H9 (cell line): ENCODE measurements around the gene GRIN3B. TPM values are rescaled to one million over a fixed set of nuclear protein-coding genes. Genes with fewer than 3 reads are reported as not detected.

Source experiments
- DNase-seq: peaks from one replicate; pipeline ENCODE4 v3.0.0-alpha.2; 2017
- H2AFZ ChIP-seq: one replicate; pipeline ENCODE4 v1.6.1; 2013; ENCODE audit warnings: mild to moderate bottlenecking, low read length, control low read depth, moderate library complexity
- H2AK5ac ChIP-seq: 2 replicates; pipeline ENCODE4 v1.6.1; 2013; ENCODE audit warnings: low read length, control low read depth, mixed read lengths; ENCODE audit not compliant: insufficient read length
- H2BK120ac ChIP-seq: one replicate; pipeline ENCODE4 v1.6.1; 2013; ENCODE audit warnings: low read depth, mild to moderate bottlenecking, low read length, control low read depth, inconsistent platforms; ENCODE audit not compliant: poor library complexity, severe bottlenecking
- H2BK12ac ChIP-seq: 2 replicates; pipeline ENCODE4 v1.6.1; 2013; ENCODE audit warnings: low read length, control low read depth, mixed read lengths, low read depth; ENCODE audit not compliant: insufficient read length
- H2BK15ac ChIP-seq: 2 replicates; pipeline ENCODE4 v1.6.1; 2013; ENCODE audit warnings: low read depth, low read length, control low read depth
- H2BK20ac ChIP-seq: one replicate; pipeline ENCODE4 v1.6.1; 2013; ENCODE audit warnings: low read depth, mild to moderate bottlenecking, low read length, control low read depth, inconsistent platforms; ENCODE audit not compliant: poor library complexity, severe bottlenecking
- H2BK5ac ChIP-seq: 2 replicates; pipeline ENCODE4 v1.6.1; 2013; ENCODE audit warnings: low read length, control low read depth, mixed read lengths; ENCODE audit not compliant: insufficient read length
- H3K14ac ChIP-seq: 2 replicates; pipeline ENCODE4 v1.6.1; 2013; ENCODE audit warnings: low read length, control low read depth; ENCODE audit not compliant: insufficient read depth
- H3K18ac ChIP-seq: 2 replicates; pipeline ENCODE4 v1.6.1; 2013; ENCODE audit warnings: low read depth, mild to moderate bottlenecking, mixed read lengths, low read length, control low read depth; ENCODE audit not compliant: insufficient read length
- H3K23ac ChIP-seq: 2 replicates; pipeline ENCODE4 v1.6.1; 2013; ENCODE audit warnings: low read length, control low read depth, mixed read lengths, low read depth; ENCODE audit not compliant: insufficient read length
- H3K23me2 ChIP-seq: 2 replicates; pipeline ENCODE4 v1.6.1; 2013; ENCODE audit warnings: low read depth, mild to moderate bottlenecking, mixed read lengths, low read length, control low read depth; ENCODE audit not compliant: insufficient read length, poor library complexity, severe bottlenecking
- H3K27ac ChIP-seq: 2 replicates; pipeline ENCODE4 v1.5.1; 2013; ENCODE audit warnings: low read length, control low read depth, mixed read lengths, low read depth; ENCODE audit not compliant: insufficient read length
- H3K27me3 ChIP-seq: 2 replicates; pipeline ENCODE4 v1.6.1; 2013; ENCODE audit warnings: low read length, control low read depth, inconsistent platforms; ENCODE audit not compliant: insufficient read depth
- H3K4ac ChIP-seq: 2 replicates; pipeline ENCODE4 v1.6.1; 2013; ENCODE audit warnings: low read depth, mild to moderate bottlenecking, control low read depth, inconsistent platforms, low read length, moderate library complexity
- H3K4me1 ChIP-seq: 2 replicates; pipeline ENCODE4 v1.6.1; 2013; ENCODE audit warnings: low read length, control low read depth, inconsistent platforms; ENCODE audit not compliant: insufficient read depth
- H3K4me2 ChIP-seq: 2 replicates; pipeline ENCODE4 v1.6.1; 2013; ENCODE audit warnings: low read length, control low read depth, mixed read lengths; ENCODE audit not compliant: insufficient read length, insufficient read depth
- H3K56ac ChIP-seq: 2 replicates; pipeline ENCODE4 v1.6.1; 2013; ENCODE audit warnings: low read depth, mild to moderate bottlenecking, mixed read lengths, low read length, control low read depth; ENCODE audit not compliant: insufficient read length
- H3K79me1 ChIP-seq: 2 replicates; pipeline ENCODE4 v1.6.1; 2013; ENCODE audit warnings: low read depth, mild to moderate bottlenecking, moderate library complexity, low read length, control low read depth, inconsistent platforms; ENCODE audit not compliant: insufficient read depth, poor library complexity, severe bottlenecking
- H3K79me2 ChIP-seq: 2 replicates; pipeline ENCODE4 v1.6.1; 2013; ENCODE audit warnings: low read length, control low read depth, inconsistent platforms; ENCODE audit not compliant: insufficient read depth
- H3K9ac ChIP-seq: 2 replicates; pipeline ENCODE4 v1.6.1; 2013; ENCODE audit warnings: low read length, control low read depth, mixed read lengths; ENCODE audit not compliant: insufficient read length; ENCODE audit errors: extremely low read depth
- H3K9me3 ChIP-seq: one replicate; pipeline ENCODE4 v1.6.1; 2013; ENCODE audit warnings: low read depth, low read length, inconsistent platforms; ENCODE audit not compliant: control insufficient read depth
- H3T11ph ChIP-seq: one replicate; pipeline ENCODE4 v1.6.1; 2013; ENCODE audit warnings: mild to moderate bottlenecking, low read length, control low read depth, inconsistent platforms
- H4K20me1 ChIP-seq: one replicate; pipeline ENCODE4 v1.6.1; 2013; ENCODE audit not compliant: control insufficient read depth, insufficient read length, insufficient read depth
- H4K5ac ChIP-seq: 2 replicates; pipeline ENCODE4 v1.6.1; 2013; ENCODE audit warnings: low read depth, mild to moderate bottlenecking, mixed read lengths, low read length, control low read depth; ENCODE audit not compliant: insufficient read length
- H4K8ac ChIP-seq: replicated peaks from 2 replicates; pipeline ENCODE4 v1.6.1; 2013; ENCODE audit warnings: low read length, control low read depth, mixed read lengths, low read depth; ENCODE audit not compliant: insufficient read length
- H4K91ac ChIP-seq: 2 replicates; pipeline ENCODE4 v1.6.1; 2013; ENCODE audit warnings: low read depth, mild to moderate bottlenecking, moderate library complexity, mixed read lengths, low read length, control low read depth; ENCODE audit not compliant: insufficient read length
- H3K27ac Mint-ChIP-seq, 3 experiments: 2 replicates in 2 of 3; 3 replicates in 1 of 3; pipeline ENCODE4 v1.8.0; 2020 to 2021; ENCODE audit warnings: mixed read lengths in 3 of 3, mild to moderate bottlenecking in 1 of 3, moderate library complexity in 1 of 3
- H3K27me3 Mint-ChIP-seq: 2 replicates; pipeline ENCODE4 v1.8.0; 2021; ENCODE audit warnings: low read depth, mild to moderate bottlenecking, moderate library complexity, mixed read lengths
- H3K36me3 Mint-ChIP-seq, 3 experiments: 2 replicates in 2 of 3; 3 replicates in 1 of 3; pipeline ENCODE4 v1.8.0; 2020 to 2021; ENCODE audit warnings: low read depth in 3 of 3, mixed read lengths in 3 of 3; ENCODE audit not compliant: insufficient read depth in 1 of 3
- H3K4me1 Mint-ChIP-seq, 2 experiments: 2 replicates each; pipeline ENCODE4 v1.8.0; 2020; ENCODE audit warnings: mixed read lengths in 2 of 2
- H3K4me3 Mint-ChIP-seq, 2 experiments: 2 replicates in 1 of 2; 3 replicates in 1 of 2; pipeline ENCODE4 v1.8.0; 2020 to 2021; ENCODE audit warnings: mild to moderate bottlenecking in 2 of 2, mixed read lengths in 2 of 2, moderate library complexity in 1 of 2
- H3K9me3 Mint-ChIP-seq, 2 experiments: 2 replicates in 1 of 2; 3 replicates in 1 of 2; pipeline ENCODE4 v1.8.0; 2020; ENCODE audit warnings: mild to moderate bottlenecking in 2 of 2, mixed read lengths in 2 of 2, moderate library complexity in 1 of 2
- CTCF ChIP-seq: fragments of 200-600 bp; sonication (generic); conservative IDR thresholded peaks from 3 replicates; pipeline ENCODE4 v1.8.0; 2021; ENCODE audit warnings: antibody characterized with exemption, mild to moderate bottlenecking
- WGBS: extraction: QIAGEN DNeasy Blood & Tissue Kit; methylation state at CpG from one replicate; pipeline ENCODE4 v1.1.7; 2013; ENCODE audit warnings: missing lambda C conversion rate, low lambda C conversion rate, mixed read lengths; ENCODE audit not compliant: insufficient read length; ENCODE audit errors: extremely low coverage; 5-methylcytosine and 5-hydroxymethylcytosine counted together
- total RNA-seq: library from RNA; stranded (reverse); gene quantifications from 2 replicates; pipeline ENCODE4 v1.2.1, GENCODE V29; 2021

The GRIN3B gene
- total RNA-seq, 1 experiment from 2014 or later, result 1.0 TPM

DNA sequence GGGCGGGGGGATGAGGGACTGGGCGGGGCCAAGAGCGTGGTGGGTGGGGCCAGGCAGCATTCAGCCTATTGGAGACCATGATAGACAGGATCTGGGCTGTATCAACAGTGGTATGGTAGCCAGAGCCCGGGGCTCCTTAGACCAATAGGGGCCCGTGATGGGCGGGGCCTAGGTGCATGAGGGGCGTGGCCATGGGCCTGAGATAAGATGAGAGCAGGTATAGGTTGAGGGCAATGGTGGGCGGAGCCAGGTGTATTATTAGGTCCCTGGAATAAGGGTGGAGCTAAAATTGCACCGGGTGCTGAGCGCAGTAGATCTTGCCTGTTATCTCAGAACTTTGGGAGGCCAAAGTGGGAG lies 45.0 kb downstream of the GRIN3B start:
- Mint-ChIP-seq H3K27ac (no peak overlapping the region), H3K4me1 (peaks cover 5 to 11% of the 10 kb centered on the region in 2 experiments; a peak in 2 of 4 replicates), H3K27me3 (0 out of 2 replicates have a peak, but pooled peaks cover 2% of the 10 kb centered on the region), H3K36me3 (peaks cover 0 to 12% (median 0%) of the 10 kb centered on the region in 3 experiments; a peak in 1 of 7 replicates), H3K9me3 (no peaks in the 10 kb centered on the region), H3K4me3 (no peak overlapping the region; a peak in 1 of 5 replicates)
- Histone ChIP-seq H2BK12ac (no peak overlapping the region), H4K8ac (no peak overlapping the region), H3K56ac (no peak overlapping the region), H3K9me3 (no peaks in the 10 kb centered on the region), H2AFZ (no peak overlapping the region), H2BK120ac (no peak overlapping the region), H4K20me1 (no peaks in the 10 kb centered on the region), H3K27me3 (no peaks in the 10 kb centered on the region), H4K5ac (no peak overlapping the region), H3K4ac (no peak overlapping the region), H3K23ac (no peak overlapping the region), H3K14ac (no peak overlapping the region), H2BK20ac (no peak overlapping the region), H3K79me2 (no peaks in the 10 kb centered on the region), H3K4me1 (no peaks in the 10 kb centered on the region; the same call in 1 of the 2 replicates), H3K4me2 (no peak overlapping the region), H2BK5ac (no peak overlapping the region), H2AK5ac (no peak overlapping the region), H2BK15ac (no peak overlapping the region), H3K79me1 (no peaks in the 10 kb centered on the region), H3T11ph (no peak overlapping the region), H3K9ac (no peak overlapping the region), H4K91ac (no peak overlapping the region), H3K27ac (no peak overlapping the region), H3K18ac (no peak overlapping the region), H3K23me2 (peaks cover 5% of the 10 kb centered on the region)
- no CpG with 5 or more reads among the region's 10 CpGs for WGBS
- peak; percentile 97 for DNase-seq
- TF ChIP-seq CTCF, result no peak
